Heart left ventricle (tissue), 16 donors: ENCODE data around the gene SLC25A1. TPM values are rescaled to one million over a fixed set of nuclear protein-coding genes. Genes with fewer than 3 reads are reported as not detected.

ENCODE experiments used
- ATAC-seq, 4 donors: fragments of 200-7000 bp; cut with Tn5 transposase; one replicate each; pipeline ENCODE4 v1.9.1; 2020 to 2022; ENCODE audit warnings: moderate library complexity in 4 of 4, mild to moderate bottlenecking in 3 of 4, moderate number of reproducible peaks in 1 of 4
- DNase-seq, 5 donors: peaks; one replicate each; pipeline ENCODE4 v3.0.0-alpha.2; 2020
- H3K27ac ChIP-seq, 12 donors: fragments of 200-600 bp; sonication (generic) in 4 of 12; one replicate each; pipeline versions ENCODE4 v1.5.0 to v1.8.0; 2016 to 2022; ENCODE audit warnings: mild to moderate bottlenecking in 2 of 12
- H3K27me3 ChIP-seq, 9 donors: fragments of 200-600 bp; sonication (generic) in 2 of 9; one replicate each; pipeline versions ENCODE4 v1.5.1 to v1.8.0; 2016 to 2022; ENCODE audit warnings: mild to moderate bottlenecking in 3 of 9
- H3K36me3 ChIP-seq, 9 donors: fragments of 200-600 bp; sonication (generic) in 2 of 9; one replicate each; pipeline versions ENCODE4 v1.5.0 to v1.8.0; 2018 to 2022; ENCODE audit warnings: mild to moderate bottlenecking in 2 of 9
- H3K4me1 ChIP-seq, 12 donors: fragments of 200-600 bp; sonication (generic) in 4 of 12; one replicate each; pipeline versions ENCODE4 v1.5.0 to v1.8.0; 2016 to 2022; ENCODE audit warnings: mild to moderate bottlenecking in 3 of 12
- H3K4me3 ChIP-seq, 12 donors: fragments of 200-600 bp; sonication (generic) in 4 of 12; one replicate each; pipeline versions ENCODE4 v1.5.0 to v1.8.0; 2017 to 2022; ENCODE audit warnings: mild to moderate bottlenecking in 9 of 12, moderate library complexity in 4 of 12
- H3K9me3 ChIP-seq, 12 donors: fragments of 200-600 bp; sonication (generic) in 4 of 12; one replicate each; pipeline versions ENCODE4 v1.5.0 to v1.8.0; 2016 to 2022; ENCODE audit warnings: mild to moderate bottlenecking in 1 of 12
- CTCF ChIP-seq, 12 donors: fragments of 200-600 bp; sonication (generic) in 4 of 12; IDR thresholded peaks; one replicate each; pipeline versions ENCODE4 v1.5.0 to v1.8.0; 2018 to 2022; ENCODE audit warnings: antibody characterized with exemption in 12 of 12, mild to moderate bottlenecking in 5 of 12
- POLR2A ChIP-seq, 2 donors: fragments of 450-650 bp; IDR thresholded peaks; one replicate each; pipeline ENCODE4 v1.6.1; 2017; ENCODE audit warnings: antibody characterized with exemption in 2 of 2, mild to moderate bottlenecking in 2 of 2, moderate library complexity in 2 of 2
- WGBS, 4 donors: extraction: QIAGEN DNeasy Blood & Tissue Kit in 2 of 4; methylation state at CpG; one replicate each; pipeline versions ENCODE4 v1.1.5 to v1.1.7; 2013 to 2018; 5-methylcytosine and 5-hydroxymethylcytosine counted together
- intact Hi-C, 10 donors: fragments of 100-400 bp; cut with DNase I; formaldehyde crosslinking; loops; one replicate each; pipeline versions ENCODE4 v1.11.1 to v1.14.2; 2022
- polyA plus RNA-seq, 2 donors: library from polyadenylated mRNA; stranded (reverse); fragments of 200-250 nt; gene quantifications; one replicate each; pipeline ENCODE4 v1.2.3, GENCODE V29; 2013
- total RNA-seq, 9 donors: library from RNA; depleted of rRNA in 2 of 9; stranded (reverse); fragments of >200 nt in 2 of 9; fragmentation: NEBNext Ultra II Directional in 3 of 9; extraction: Animal tissue kit (Norgen Biotek cat#: 25700) in 3 of 9; gene quantifications; one replicate each; pipeline versions ENCODE4 v1.1.0 to v1.2.4, GENCODE V29; 2016 to 2023
- donor health status: ischemic (EF 13 %, LVEDD 7.1; RV severe dilation, severe dysfunction).
- donor health status: healthy with polysubstance abuse.
- donor health status: DM: no; HTN: yes; CAD: no.
- donor health status: DM: no; HTN: no; CAD: no.
- donor health status: ischemic (EF 25% LVEDD 6.9; RV normal size, moderate dysfunction).
- donor health status: ischemic (EF 25% LVEDD 5.7; RV mildly dilated, moderate dysfunction).
- donor health status: healthy.
- donor health status: DM: yes; HTN: yes; CAD: no.
- donor health status: ischemic (EF 35%, LVEDD 5.7; RV mildly dilated, moderate dysfunction).
- donor health status: nonischemic (EF 11% LVEDD 7.7; RV severe dilation, severe dysfunction).
- donor health status: DM: yes; HTN: yes; CAD: no.
- donor health status: PGD.
- donor health status: ischemic (EF 29% LVEDD 5.4; RV normal size, mild dysfunction).
- donor health status: nonischemic (EF 23%, LVEDD 6.1; RV moderate dilation, normal function).

The SLC25A1 gene
- total and polyA plus RNA-seq, 11 donors: 16.1 to 35.8 (median 28.4) TPM

- no peak for TF ChIP-seq CTCF (IDR thresholded peaks at IDR 0.05)
- no peak for TF ChIP-seq POLR2A (IDR thresholded peaks at IDR 0.05)
- no peak overlapping the region for H3K4me3 ChIP-seq
- peaks cover 0 to 28% (median 9%) of the 10 kb centered on the region in 12 donors for H3K4me1 ChIP-seq
- H3K36me3 ChIP-seq: peaks cover 0 to 15% (median 12%) of the 10 kb centered on the region in 9 donors
- peaks cover 23 to 39% (median 33%) of the 10 kb centered on the region in 9 donors for H3K27me3 ChIP-seq
- no peaks in the 10 kb centered on the region for H3K9me3 ChIP-seq
- H3K27ac ChIP-seq: no peak overlapping the region
- no peak for ATAC-seq
- no peak for DNase-seq
- 77 to 84% (median 81%) methylated on average over 11 of the region's 11 CpGs for WGBS, 4 donors
- intact Hi-C loops: loop anchor here in 6 of 10 donors (5.0 to 10.0 kb wide), 4 partner anchors 328 to 488 kb away; partner anchors contain the start of genes CDC45 (in 1 of the 6) and UFD1 (in 1 of the 6)
Observed at GRCh38 chr22:19146215-19146968, 32.1 kb downstream of the SLC25A1 start.

- peaks cover 6 to 18% (median 13%) of the 10 kb centered on the region in 9 donors for H3K27me3 ChIP-seq
- no peak for ATAC-seq
- intact Hi-C loops: loop anchor here in 7 of 10 donors (5.0 to 10.0 kb wide), 7 partner anchors 33 to 491 kb away; partner anchors contain the start of genes CDC45 (in 2 of the 7), UFD1 (in 2 of the 7) and SLC25A1 (in 1 of the 7)
Observed at GRCh38 chr22:19143967-19144400, 34.6 kb downstream of the SLC25A1 start.

GRCh38 chr22:19143212-19143611 is 35.3 kb downstream of the SLC25A1 start:
- no peaks in the 10 kb centered on the region for H3K9me3 ChIP-seq
- intact Hi-C loops: loop anchor here in 7 of 10 donors (5.0 to 10.0 kb wide), 7 partner anchors 34 to 492 kb away; partner anchors contain the start of genes CDC45 (in 2 of the 7), UFD1 (in 2 of the 7) and SLC25A1 (in 1 of the 7)
- no peak for DNase-seq
- no peak overlapping the region for H3K27ac ChIP-seq
- no peak for TF ChIP-seq POLR2A (IDR thresholded peaks at IDR 0.05)
- TF ChIP-seq CTCF (IDR thresholded peaks at IDR 0.05): no peak
- H3K4me1 ChIP-seq: peaks cover 0 to 13% (median 9%) of the 10 kb centered on the region in 12 donors
- WGBS, 4 donors: 83 to 92% (median 88%) methylated on average over 5 of the region's 5 CpGs
- peak overlapping the region in 7 of 12 donors; percentile 69 to 94 (median 87) for H3K4me3 ChIP-seq
- peaks cover 4 to 47% (median 44%) of the 10 kb centered on the region in 9 donors for H3K36me3 ChIP-seq
- peaks cover 0 to 11% (median 5%) of the 10 kb centered on the region in 9 donors for H3K27me3 ChIP-seq
- ATAC-seq: no peak

More at GRCh38 chr22:19143967-19144400, 34.6 kb downstream of the SLC25A1 start:
- no peaks in the 10 kb centered on the region for H3K9me3 ChIP-seq
- TF ChIP-seq CTCF (IDR thresholded peaks at IDR 0.05) (no peak), POLR2A (IDR thresholded peaks at IDR 0.05) (no peak)
- no peak for DNase-seq
- H3K27ac ChIP-seq: peak overlapping the region in 11 of 12 donors; percentile 3 to 86 (median 78)
- peaks cover 0 to 15% (median 9%) of the 10 kb centered on the region in 12 donors for H3K4me1 ChIP-seq
- H3K4me3 ChIP-seq: peak overlapping the region; percentile 61 to 94 (median 80)
- 2 to 7% (median 3%) methylated on average over 17 of the region's 17 CpGs for WGBS, 4 donors
- H3K36me3 ChIP-seq: peaks cover 4 to 39% (median 36%) of the 10 kb centered on the region in 9 donors

- no peak for DNase-seq
- no peak for ATAC-seq
- H3K4me3 ChIP-seq: no peak overlapping the region
- H3K27ac ChIP-seq: no peak overlapping the region
- H3K9me3 ChIP-seq: no peaks in the 10 kb centered on the region
- H3K36me3 ChIP-seq: peaks cover 4 to 55% (median 52%) of the 10 kb centered on the region in 9 donors
- no peak for TF ChIP-seq CTCF (IDR thresholded peaks at IDR 0.05)
- no peak for TF ChIP-seq POLR2A (IDR thresholded peaks at IDR 0.05)
- H3K27me3 ChIP-seq: peaks cover 0 to 3% (median 0%) of the 10 kb centered on the region in 9 donors
- peaks cover 0 to 13% (median 9%) of the 10 kb centered on the region in 12 donors for H3K4me1 ChIP-seq
- 92 to 98% (median 95%) methylated on average over 7 to 9 of the region's 9 CpGs for WGBS, 4 donors
- intact Hi-C loops: loop anchor here in 7 of 10 donors (5.0 to 10.0 kb wide), 7 partner anchors 35 to 492 kb away; partner anchors contain the start of genes CDC45 (in 2 of the 7), UFD1 (in 2 of the 7) and SLC25A1 (in 1 of the 7)
Observed at GRCh38 chr22:19142394-19142793, 36.1 kb downstream of the SLC25A1 start.
